Upper lobe of left lung (tissue), 6 donors: ENCODE measurements around the gene NOB1. TPM values are rescaled to one million over a fixed set of nuclear protein-coding genes. Genes with fewer than 3 reads are reported as not detected.
A peak's percentile ranks its signal among the peaks of the same experiment; 100 is the strongest.

Source experiments
- ATAC-seq, 2 donors: fragments of 200-7000 bp; cut with Tn5 transposase; one replicate each; pipeline ENCODE4 v1.9.1; 2022; ENCODE audit warnings: mild to moderate bottlenecking in 2 of 2, moderate library complexity in 2 of 2; ENCODE audit not compliant: low FRiP score in 2 of 2
- DNase-seq, 2 donors: peaks; one replicate each; pipeline ENCODE4 v3.0.0-alpha.2; 2019 to 2020
- H3K27ac ChIP-seq, 4 donors: fragments of 200-600 bp; sonication (generic); one replicate each; pipeline ENCODE4 v1.5.1; 2016 to 2019
- H3K27me3 ChIP-seq, 4 donors: fragments of 200-600 bp; sonication (generic); one replicate each; pipeline ENCODE4 v1.5.1; 2017 to 2019
- H3K36me3 ChIP-seq, 4 donors: fragments of 200-600 bp; sonication (generic); one replicate each; pipeline ENCODE4 v1.5.1; 2016 to 2019
- H3K4me1 ChIP-seq, 4 donors: fragments of 200-600 bp; sonication (generic); one replicate each; pipeline ENCODE4 v1.5.1; 2018 to 2019
- H3K4me3 ChIP-seq, 4 donors: fragments of 200-600 bp; sonication (generic); one replicate each; pipeline ENCODE4 v1.5.1; 2017 to 2019; ENCODE audit warnings: mild to moderate bottlenecking in 2 of 4, moderate library complexity in 1 of 4
- H3K9me3 ChIP-seq, 4 donors: fragments of 200-600 bp; sonication (generic); one replicate each; pipeline ENCODE4 v1.5.1; 2018 to 2019
- CTCF ChIP-seq, 6 experiments: fragments of 450-650 bp in 4 of 6; fragments of 200-600 bp in 2 of 6; sonication (generic) in 2 of 6; IDR thresholded peaks; one replicate each; pipeline ENCODE4 v1.5.1; 2016 to 2019; ENCODE audit warnings: antibody characterized with exemption in 6 of 6
- EP300 ChIP-seq, 4 donors: sonication (generic); formaldehyde crosslinking; IDR thresholded peaks; one replicate each; pipeline ENCODE4 v1.5.1; 2017; ENCODE audit warnings: antibody characterized with exemption in 4 of 4, control low read depth in 2 of 4
- POLR2A ChIP-seq, 4 donors: fragments of 450-650 bp; IDR thresholded peaks; one replicate each; pipeline ENCODE4 v1.5.1; 2016 to 2017; ENCODE audit warnings: antibody characterized with exemption in 4 of 4, mild to moderate bottlenecking in 2 of 4
- POLR2AphosphoS5 ChIP-seq, 2 donors: sonication (generic); formaldehyde crosslinking; IDR thresholded peaks; one replicate each; pipeline ENCODE4 v1.5.1; 2017; ENCODE audit warnings: antibody characterized with exemption in 2 of 2
- WGBS, 2 donors: methylation state at CpG; one replicate each; pipeline ENCODE4 v1.1.5; 2017 to 2018; 5-methylcytosine and 5-hydroxymethylcytosine counted together
- total RNA-seq, 6 donors: library from RNA; depleted of rRNA in 4 of 6; stranded (reverse); fragments of >200 nt in 4 of 6; gene quantifications; one replicate each; pipeline versions ENCODE4 v1.1.0 to v1.2.1, GENCODE V29; 2016 to 2021
- donor health status: DM: no; HTN: no; CAD: no; lungs with moderate emphysema.
- donor health status: DM: no; HTN: yes; CAD: no; lungs with severe emphysema.

Gene NOB1
- total RNA-seq, 6 donors from 2014 or later: 24.1 to 38.2 (median 34.3) TPM

- ATAC-seq: no peak
- 93% methylated on average over 6 of the region's 6 CpGs for WGBS, 2 donors
These were observed 33.2 kb downstream of the NOB1 start for GRCh38 chr16:69721441-69721957.

GRCh38 chr16:69720822-69721430 lies 33.8 kb downstream of the NOB1 start:
- ATAC-seq (no peak), DNase-seq (peak in 1 of 2 donors; percentile 2)
- Histone ChIP-seq H3K27ac (no peak overlapping the region), H3K27me3 (no peaks in the 10 kb centered on the region), H3K4me3 (no peak overlapping the region), H3K36me3 (peaks cover 0 to 25% (median 8%) of the 10 kb centered on the region in 4 donors), H3K9me3 (no peaks in the 10 kb centered on the region), H3K4me1 (peaks cover 0 to 13% (median 3%) of the 10 kb centered on the region in 4 donors)
- TF ChIP-seq POLR2A (IDR thresholded peaks at IDR 0.05) (no peak), CTCF (IDR thresholded peaks at IDR 0.05) (no peak), EP300 (IDR thresholded peaks at IDR 0.05) (no peak), POLR2AphosphoS5 (IDR thresholded peaks at IDR 0.05) (no peak)
- WGBS, 2 donors: 90 to 91% methylated on average over 10 of the region's 10 CpGs

More at GRCh38 chr16:69721441-69721957, 33.2 kb downstream of the NOB1 start:
- Histone ChIP-seq H3K36me3 (peaks cover 0 to 19% (median 6%) of the 10 kb centered on the region in 4 donors), H3K4me1 (peaks cover 0 to 18% (median 6%) of the 10 kb centered on the region in 4 donors), H3K9me3 (no peaks in the 10 kb centered on the region), H3K27me3 (no peaks in the 10 kb centered on the region), H3K27ac (no peak overlapping the region), H3K4me3 (no peak overlapping the region)
- TF ChIP-seq POLR2AphosphoS5 (IDR thresholded peaks at IDR 0.05) (no peak), POLR2A (IDR thresholded peaks at IDR 0.05) (no peak), CTCF (IDR thresholded peaks at IDR 0.05) (no peak), EP300 (IDR thresholded peaks at IDR 0.05) (no peak)
- DNase-seq: no peak

- Histone ChIP-seq H3K9me3 (no peaks in the 10 kb centered on the region), H3K27me3 (no peaks in the 10 kb centered on the region), H3K27ac (no peak overlapping the region), H3K36me3 (peaks cover 0 to 40% (median 19%) of the 10 kb centered on the region in 4 donors), H3K4me3 (no peak overlapping the region), H3K4me1 (no peaks in the 10 kb centered on the region)
- DNase-seq (peak in 1 of 2 donors; percentile 4), ATAC-seq (no peak)
- TF ChIP-seq POLR2A (IDR thresholded peaks at IDR 0.05) (no peak), EP300 (IDR thresholded peaks at IDR 0.05) (no peak), CTCF (IDR thresholded peaks at IDR 0.05) (no peak), POLR2AphosphoS5 (IDR thresholded peaks at IDR 0.05) (no peak)
- 89 to 94% methylated on average over 10 of the region's 10 CpGs for WGBS, 2 donors
These were observed 36.5 kb downstream of the NOB1 start for GRCh38 chr16:69718111-69718764.

GRCh38 chr16:69717066-69717465 lies 37.7 kb downstream of the NOB1 start:
- Histone ChIP-seq H3K4me3 (no peak overlapping the region), H3K4me1 (no peaks in the 10 kb centered on the region), H3K9me3 (no peaks in the 10 kb centered on the region), H3K27ac (no peak overlapping the region), H3K27me3 (no peaks in the 10 kb centered on the region), H3K36me3 (peaks cover 0 to 52% (median 25%) of the 10 kb centered on the region in 4 donors)
- ATAC-seq (no peak), DNase-seq (peak in 1 of 2 donors; percentile 1)
- no peak for TF ChIP-seq POLR2AphosphoS5 (IDR thresholded peaks at IDR 0.05)
- TF ChIP-seq EP300 (IDR thresholded peaks at IDR 0.05): no peak
- no peak for TF ChIP-seq CTCF (IDR thresholded peaks at IDR 0.05)
- TF ChIP-seq POLR2A (IDR thresholded peaks at IDR 0.05): no peak
- 89 to 93% methylated on average over 6 of the region's 6 CpGs for WGBS, 2 donors
